Activated CD8-positive, alpha-beta T cell treated with anti-CD3 and anti-CD28 coated beads for 36 hours (primary cell): ENCODE results near the gene AMPH. TPM values are rescaled to one million over a fixed set of nuclear protein-coding genes. Genes with fewer than 3 reads are reported as not detected.

Source experiments
- ATAC-seq: fragments of 200-7000 bp; cut with Tn5 transposase; one replicate; pipeline ENCODE4 v1.10.0; 2021; ENCODE audit warnings: mild to moderate bottlenecking, moderate library complexity
- CTCF ChIA-PET: fragments of 350-600 bp; sonication (Branson Sonifier 250); formaldehyde crosslinking; loops from one replicate; lab custom pipeline; 2021; ENCODE audit warnings: antibody characterized with exemption; lab: Charles Lee
- POLR2A ChIA-PET: fragments of 350-600 bp; sonication (Branson Sonifier 250); formaldehyde crosslinking; loops from one replicate; lab custom pipeline; 2021; ENCODE audit warnings: antibody characterized with exemption; lab: Charles Lee
- DNase-seq: peaks from one replicate; pipeline ENCODE4 v3.0.0-alpha.2; 2020
- H3K27ac Mint-ChIP-seq: one replicate; pipeline ENCODE4 v1.8.0; 2021; ENCODE audit warnings: mild to moderate bottlenecking, mixed read lengths
- H3K27me3 Mint-ChIP-seq: one replicate; pipeline ENCODE4 v1.8.0; 2021; ENCODE audit warnings: mixed read lengths
- H3K36me3 Mint-ChIP-seq: one replicate; pipeline ENCODE4 v1.8.0; 2021; ENCODE audit warnings: low read depth, mixed read lengths
- H3K4me1 Mint-ChIP-seq: one replicate; pipeline ENCODE4 v1.8.0; 2021; ENCODE audit warnings: low read depth, mixed read lengths
- H3K4me3 Mint-ChIP-seq: one replicate; pipeline ENCODE4 v1.8.0; 2021; ENCODE audit warnings: mild to moderate bottlenecking, moderate library complexity, mixed read lengths
- H3K9me3 Mint-ChIP-seq: one replicate; pipeline ENCODE4 v1.8.0; 2021; ENCODE audit warnings: mixed read lengths
- intact Hi-C: fragments of 100-400 bp; cut with micrococcal nuclease; formaldehyde crosslinking; loops from one replicate; pipeline ENCODE4 v1.10.0; 2022
- total RNA-seq, 2 experiments: library from RNA; stranded (reverse); gene quantifications; one replicate each; pipeline ENCODE4 v1.2.3, GENCODE V29; 2021
- TF ChIP-seq, protein P1 (sequence below): fragments of 200-600 bp; IDR thresholded peaks from one replicate; pipeline ENCODE4 v1.8.0; 2022; ENCODE audit warnings: antibody characterized with exemption, mild to moderate bottlenecking

The AMPH gene
- total RNA-seq, 2 experiments from 2014 or later, result not detected

DNA sequence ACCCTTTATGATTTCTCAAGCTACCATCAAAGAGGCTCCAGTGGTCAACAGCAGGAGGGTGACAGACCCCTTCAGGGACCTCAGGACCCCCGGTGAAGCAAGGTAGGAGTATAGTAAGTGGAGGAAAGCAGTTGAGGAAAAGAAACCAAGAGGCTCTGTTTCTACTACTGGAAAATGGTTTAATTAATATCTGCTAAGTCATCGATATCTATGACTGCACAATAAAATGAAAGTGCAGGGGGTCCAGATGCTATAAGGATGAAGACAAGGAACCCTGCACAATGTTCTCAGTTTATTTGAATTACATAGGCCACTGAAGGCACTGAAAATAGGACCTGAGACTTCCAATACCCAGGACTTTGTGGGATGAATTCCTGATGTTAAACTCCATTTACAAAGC lies 23.7 kb downstream of the AMPH start:
- Mint-ChIP-seq H3K27ac (no peak overlapping the region), H3K4me3 (no peak overlapping the region), H3K36me3 (no peaks in the 10 kb centered on the region), H3K27me3 (peaks cover 14% of the 10 kb centered on the region), H3K9me3 (no peaks in the 10 kb centered on the region), H3K4me1 (no peaks in the 10 kb centered on the region)
- ChIA-PET CTCF (no interaction called here), POLR2A (no interaction called here)
- intact Hi-C loops, result no loop called here
- DNase-seq (no peak), ATAC-seq (no peak)
- TF ChIP-seq, protein P1, sequence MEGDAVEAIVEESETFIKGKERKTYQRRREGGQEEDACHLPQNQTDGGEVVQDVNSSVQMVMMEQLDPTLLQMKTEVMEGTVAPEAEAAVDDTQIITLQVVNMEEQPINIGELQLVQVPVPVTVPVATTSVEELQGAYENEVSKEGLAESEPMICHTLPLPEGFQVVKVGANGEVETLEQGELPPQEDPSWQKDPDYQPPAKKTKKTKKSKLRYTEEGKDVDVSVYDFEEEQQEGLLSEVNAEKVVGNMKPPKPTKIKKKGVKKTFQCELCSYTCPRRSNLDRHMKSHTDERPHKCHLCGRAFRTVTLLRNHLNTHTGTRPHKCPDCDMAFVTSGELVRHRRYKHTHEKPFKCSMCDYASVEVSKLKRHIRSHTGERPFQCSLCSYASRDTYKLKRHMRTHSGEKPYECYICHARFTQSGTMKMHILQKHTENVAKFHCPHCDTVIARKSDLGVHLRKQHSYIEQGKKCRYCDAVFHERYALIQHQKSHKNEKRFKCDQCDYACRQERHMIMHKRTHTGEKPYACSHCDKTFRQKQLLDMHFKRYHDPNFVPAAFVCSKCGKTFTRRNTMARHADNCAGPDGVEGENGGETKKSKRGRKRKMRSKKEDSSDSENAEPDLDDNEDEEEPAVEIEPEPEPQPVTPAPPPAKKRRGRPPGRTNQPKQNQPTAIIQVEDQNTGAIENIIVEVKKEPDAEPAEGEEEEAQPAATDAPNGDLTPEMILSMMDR, result no peak

DNA sequence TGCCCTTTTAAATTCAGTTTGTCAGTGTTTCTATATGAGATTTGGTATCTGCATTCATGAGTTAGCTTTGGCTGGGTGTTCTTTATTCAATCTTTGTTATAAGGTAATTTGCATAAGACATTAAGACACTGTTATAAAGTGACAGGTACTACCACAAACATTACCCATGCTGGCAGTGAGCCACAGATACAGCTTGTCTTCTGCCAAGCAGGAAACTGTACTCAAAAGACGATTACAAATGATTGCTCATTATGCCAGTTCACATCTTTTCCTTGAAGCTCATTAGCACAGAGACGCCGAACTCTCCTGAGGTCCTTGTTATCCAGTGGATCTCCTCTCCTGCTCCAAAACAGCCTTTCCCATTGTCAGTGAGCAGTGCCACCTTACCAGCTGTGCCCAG lies 30.4 kb downstream of the AMPH start:
- H3K4me3 Mint-ChIP-seq, result no peak overlapping the region
- ATAC-seq (no peak), DNase-seq (no peak)
- intact Hi-C loops, result no loop called here
- H3K9me3 Mint-ChIP-seq, result no peaks in the 10 kb centered on the region
- H3K4me1 Mint-ChIP-seq, result no peaks in the 10 kb centered on the region
- H3K36me3 Mint-ChIP-seq, result no peaks in the 10 kb centered on the region
- H3K27me3 Mint-ChIP-seq, result peaks cover 4% of the 10 kb centered on the region
- TF ChIP-seq, protein P1, result no peak
- POLR2A ChIA-PET, result no interaction called here
- CTCF ChIA-PET, result interaction anchor here (1.2 kb wide), 1 partner anchor 11 kb away, joined by 3 read pairs; no protein-coding TSS in a partner anchor
- H3K27ac Mint-ChIP-seq, result no peak overlapping the region

DNA sequence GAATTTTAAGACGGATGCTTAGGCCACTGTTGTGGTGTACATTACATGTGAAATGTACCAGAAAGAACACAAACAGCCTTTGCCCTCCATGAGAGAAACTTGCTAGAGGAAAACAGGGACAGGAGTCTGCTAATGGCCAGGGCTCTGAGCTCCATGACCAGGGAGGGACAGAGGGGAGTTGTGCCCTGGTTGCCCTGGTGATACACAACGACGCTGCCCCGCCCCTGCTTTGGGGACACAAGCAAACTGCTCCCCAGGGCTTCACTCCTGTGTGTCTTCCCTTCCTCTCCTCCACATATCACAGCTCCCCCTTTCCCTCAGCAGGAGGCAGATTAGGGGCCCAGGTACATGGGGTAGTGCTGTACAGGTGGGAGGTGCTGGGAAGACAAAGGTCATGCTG lies 36.2 kb downstream of the AMPH start:
- CTCF ChIA-PET, result no interaction called here
- DNase-seq (no peak), ATAC-seq (no peak)
- intact Hi-C loops, result no loop called here
- H3K27ac Mint-ChIP-seq, result no peak overlapping the region
- no peaks in the 10 kb centered on the region for H3K36me3 Mint-ChIP-seq
- no peaks in the 10 kb centered on the region for H3K9me3 Mint-ChIP-seq
- POLR2A ChIA-PET, result no interaction called here
- TF ChIP-seq, protein P1, result no peak
- H3K27me3 Mint-ChIP-seq, result peaks cover 10% of the 10 kb centered on the region
- no peak overlapping the region for H3K4me3 Mint-ChIP-seq
- no peaks in the 10 kb centered on the region for H3K4me1 Mint-ChIP-seq

DNA sequence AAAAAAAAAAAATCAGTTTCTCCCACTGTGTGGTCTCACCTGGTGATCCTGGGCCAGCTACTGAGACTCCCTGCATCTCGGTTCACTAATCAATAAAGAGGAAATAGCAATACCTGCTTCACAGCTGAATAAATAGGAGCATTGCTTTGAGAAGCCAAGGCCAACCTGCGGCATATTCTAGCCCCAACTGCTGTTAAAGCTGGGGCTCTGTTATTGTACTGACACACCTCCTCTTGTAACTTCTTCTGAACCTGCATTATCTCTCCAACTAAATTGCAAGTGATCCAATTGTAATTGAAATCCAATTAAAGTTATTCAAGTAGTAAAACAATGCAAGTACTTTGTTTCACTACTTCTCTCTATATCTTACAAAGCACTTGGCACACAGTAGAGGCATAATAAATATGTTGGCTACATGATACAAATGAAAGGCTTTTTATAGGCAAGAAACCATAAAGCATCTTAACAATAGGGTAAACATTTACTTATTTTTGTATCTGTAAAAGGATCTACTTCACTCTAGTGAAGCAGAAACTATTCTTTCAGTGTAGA lies 38.4 kb downstream of the AMPH start:
- DNase-seq (no peak), ATAC-seq (no peak)
- Mint-ChIP-seq H3K36me3 (no peaks in the 10 kb centered on the region), H3K4me1 (no peaks in the 10 kb centered on the region), H3K9me3 (no peaks in the 10 kb centered on the region), H3K27me3 (peaks cover 10% of the 10 kb centered on the region), H3K27ac (no peak overlapping the region), H3K4me3 (no peak overlapping the region)
- intact Hi-C loops, result no loop called here
- TF ChIP-seq, protein P1, result no peak
- ChIA-PET POLR2A (no interaction called here), CTCF (no interaction called here)

DNA sequence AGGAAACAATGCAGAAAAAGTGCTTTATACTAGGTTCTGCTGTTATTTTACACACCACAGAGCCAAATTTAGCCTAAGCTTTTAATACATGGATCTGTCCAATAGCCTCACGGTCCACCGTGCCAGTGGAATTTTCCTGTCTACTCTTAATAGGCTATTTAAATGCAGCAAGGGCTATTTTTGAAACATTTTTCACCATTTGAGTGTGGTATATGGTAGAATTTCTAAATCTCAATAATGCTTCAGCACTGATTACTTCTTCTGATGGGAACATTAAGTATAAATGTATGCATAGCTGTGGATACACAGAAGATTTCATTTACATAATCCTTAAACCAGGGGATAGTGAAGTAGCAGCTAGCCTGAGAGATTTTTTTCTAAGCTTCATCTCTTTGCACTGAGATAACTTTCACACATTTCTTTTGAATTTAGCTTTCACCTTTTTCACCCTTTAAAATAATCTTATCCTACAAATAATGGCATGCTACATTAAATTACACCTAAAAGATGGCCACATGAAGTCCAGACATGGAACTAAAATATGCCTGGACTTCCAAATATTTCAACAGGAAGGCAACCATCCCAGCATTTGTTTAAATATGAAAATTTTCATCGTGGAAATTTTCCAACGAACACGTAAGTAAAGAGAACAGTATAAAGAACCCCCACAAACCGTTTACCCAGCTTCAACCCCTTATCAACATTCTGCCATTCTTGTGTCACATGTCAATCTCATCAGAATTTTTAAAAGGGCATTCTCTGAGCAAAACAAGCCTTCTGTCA lies 45.4 kb downstream of the AMPH start:
- DNase-seq (no peak), ATAC-seq (no peak)
- no peaks in the 10 kb centered on the region for H3K36me3 Mint-ChIP-seq
- no peak overlapping the region for H3K27ac Mint-ChIP-seq
- POLR2A ChIA-PET, result no interaction called here
- TF ChIP-seq, protein P1, result no peak
- CTCF ChIA-PET, result no interaction called here
- H3K9me3 Mint-ChIP-seq, result no peaks in the 10 kb centered on the region
- H3K4me1 Mint-ChIP-seq, result no peaks in the 10 kb centered on the region
- H3K27me3 Mint-ChIP-seq, result peaks cover 5% of the 10 kb centered on the region
- intact Hi-C loops, result no loop called here
- H3K4me3 Mint-ChIP-seq, result no peak overlapping the region
